Cardiac fibroblast (primary cell): ENCODE measurements around the gene ANKRD29.
"Not testable (repeated sequence)": the region's sequence is repeated elsewhere in the genome, so short reads cannot be mapped to it uniquely, and the experiment has no call there.

Experiments
- DNase-seq, 2 donors: peaks; one replicate each; pipeline versions ENCODE4 v3.0.0 to v3.0.0-alpha.2; 2010; ENCODE audit warnings: low read depth in 2 of 2
- H3K4me3 ChIP-seq, 2 donors: replicated peaks in 1 of 2; 1 replicate in 1 of 2; 2 replicates in 1 of 2; pipeline ENCODE4 v1.5.1; 2011; ENCODE audit warnings: low read depth in 2 of 2, low read length in 2 of 2, mild to moderate bottlenecking in 2 of 2, moderate library complexity in 1 of 2
- TF ChIP-seq, protein P1 (sequence below): IDR thresholded peaks from one replicate; pipeline ENCODE4 v1.5.1; 2011; ENCODE audit warnings: low read depth, mild to moderate bottlenecking, low read length, inconsistent platforms

Gene ANKRD29

DNA sequence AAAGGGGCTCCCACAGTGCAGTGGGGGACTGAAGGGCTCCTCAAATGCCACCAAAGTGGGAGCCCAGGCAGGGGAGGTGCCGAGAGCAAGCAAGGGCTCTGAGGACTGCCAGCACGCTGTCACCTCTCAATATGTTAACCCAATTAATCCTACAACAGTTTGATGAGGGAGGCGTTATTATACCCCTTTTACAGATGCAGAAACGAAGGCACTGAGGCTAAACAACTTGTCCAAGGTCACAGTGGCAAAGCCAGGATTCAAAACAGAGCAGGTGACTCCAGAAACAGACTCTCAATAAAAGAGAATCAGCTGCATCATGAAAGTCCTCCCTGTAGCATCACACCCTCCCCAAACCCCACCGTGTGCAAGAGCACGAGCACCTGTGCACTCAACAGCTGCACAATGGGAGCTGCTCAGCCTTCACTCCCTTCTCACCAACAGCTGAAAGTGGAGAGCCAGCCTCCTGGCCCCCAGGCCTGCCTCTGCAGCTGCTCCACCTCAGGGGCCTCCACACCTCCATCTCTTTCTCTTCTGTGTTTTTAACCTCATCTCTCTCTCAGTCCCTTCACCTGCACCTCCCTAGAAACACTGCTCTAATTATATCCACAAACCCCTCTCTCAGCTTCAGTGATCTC, 84.5 kb downstream of the ANKRD29 start:
- TF ChIP-seq, protein P1, sequence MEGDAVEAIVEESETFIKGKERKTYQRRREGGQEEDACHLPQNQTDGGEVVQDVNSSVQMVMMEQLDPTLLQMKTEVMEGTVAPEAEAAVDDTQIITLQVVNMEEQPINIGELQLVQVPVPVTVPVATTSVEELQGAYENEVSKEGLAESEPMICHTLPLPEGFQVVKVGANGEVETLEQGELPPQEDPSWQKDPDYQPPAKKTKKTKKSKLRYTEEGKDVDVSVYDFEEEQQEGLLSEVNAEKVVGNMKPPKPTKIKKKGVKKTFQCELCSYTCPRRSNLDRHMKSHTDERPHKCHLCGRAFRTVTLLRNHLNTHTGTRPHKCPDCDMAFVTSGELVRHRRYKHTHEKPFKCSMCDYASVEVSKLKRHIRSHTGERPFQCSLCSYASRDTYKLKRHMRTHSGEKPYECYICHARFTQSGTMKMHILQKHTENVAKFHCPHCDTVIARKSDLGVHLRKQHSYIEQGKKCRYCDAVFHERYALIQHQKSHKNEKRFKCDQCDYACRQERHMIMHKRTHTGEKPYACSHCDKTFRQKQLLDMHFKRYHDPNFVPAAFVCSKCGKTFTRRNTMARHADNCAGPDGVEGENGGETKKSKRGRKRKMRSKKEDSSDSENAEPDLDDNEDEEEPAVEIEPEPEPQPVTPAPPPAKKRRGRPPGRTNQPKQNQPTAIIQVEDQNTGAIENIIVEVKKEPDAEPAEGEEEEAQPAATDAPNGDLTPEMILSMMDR = no peak
- no peak overlapping the region for H3K4me3 ChIP-seq
- DNase-seq = no peak

- not testable (repeated sequence) for DNase-seq, H3K4me3 ChIP-seq
Measured at GRCh38 chr18:23577521-23577920, 85.2 kb downstream of the ANKRD29 start.

DNA sequence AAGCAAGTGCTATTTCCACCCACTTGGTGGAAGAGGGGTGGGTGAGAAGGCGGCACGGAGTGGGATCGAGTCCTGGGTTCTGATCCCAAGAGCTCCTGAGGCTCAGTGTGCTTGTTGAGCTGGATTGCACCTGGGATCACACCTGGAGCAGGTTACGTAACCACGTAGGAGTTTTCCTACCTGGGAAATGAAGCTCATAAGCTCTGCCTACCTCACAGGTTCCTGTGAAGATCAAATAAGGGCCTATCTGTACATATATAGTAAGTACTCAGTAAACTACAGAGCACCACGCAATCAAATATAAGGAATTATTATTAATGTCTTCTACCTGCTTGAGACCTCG, 87.4 kb downstream of the ANKRD29 start:
- H3K4me3 ChIP-seq = no peak overlapping the region
- no peak for DNase-seq
- TF ChIP-seq, protein P1 = no peak

DNA sequence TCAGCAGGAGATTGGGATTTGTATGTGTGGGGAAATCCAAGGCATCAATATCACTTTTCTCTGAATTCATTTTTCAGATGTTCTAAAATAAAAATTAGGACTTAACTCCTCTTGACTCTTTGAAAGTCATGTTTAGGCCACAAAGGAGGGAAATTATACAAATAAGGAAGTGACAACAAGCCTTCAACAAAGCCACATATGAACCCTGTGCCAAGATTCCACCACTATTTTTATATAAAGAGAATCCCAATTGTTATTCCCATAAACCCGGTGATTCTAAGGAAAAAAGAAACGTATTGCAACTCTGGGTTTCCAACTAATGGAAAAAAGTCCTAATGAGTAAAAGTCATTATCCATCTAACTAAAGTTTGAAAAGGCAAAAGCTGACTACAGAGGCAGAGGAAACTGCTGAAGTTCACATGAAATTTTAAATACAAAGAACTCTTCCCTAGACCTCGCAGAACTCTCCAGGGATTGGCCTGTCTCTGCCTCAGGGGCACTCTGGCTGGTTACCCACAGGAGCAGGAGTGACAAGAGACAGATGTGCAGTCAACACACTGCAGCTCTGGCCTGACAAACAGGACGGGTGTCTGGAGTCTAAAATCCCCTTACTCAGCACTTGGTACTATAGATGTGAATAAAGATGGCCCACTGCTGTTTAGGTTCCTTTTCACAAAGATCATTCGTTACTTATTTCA, 88.0 kb downstream of the ANKRD29 start:
- TF ChIP-seq, protein P1 = no peak
- H3K4me3 ChIP-seq = no peak overlapping the region
- no peak for DNase-seq

GRCh38 chr18:23573626-23574431, 88.9 kb downstream of the ANKRD29 start:
- peak; percentile 65 to 86 for DNase-seq

GRCh38 chr18:23573020-23573419, 89.7 kb downstream of the ANKRD29 start:
- TF ChIP-seq, protein P1 = no peak
- no peak for DNase-seq
- H3K4me3 ChIP-seq = no peak overlapping the region

More at GRCh38 chr18:23573626-23574431, 88.9 kb downstream of the ANKRD29 start:
- H3K4me3 ChIP-seq = no peak overlapping the region
- TF ChIP-seq, protein P1 = no peak

DNA sequence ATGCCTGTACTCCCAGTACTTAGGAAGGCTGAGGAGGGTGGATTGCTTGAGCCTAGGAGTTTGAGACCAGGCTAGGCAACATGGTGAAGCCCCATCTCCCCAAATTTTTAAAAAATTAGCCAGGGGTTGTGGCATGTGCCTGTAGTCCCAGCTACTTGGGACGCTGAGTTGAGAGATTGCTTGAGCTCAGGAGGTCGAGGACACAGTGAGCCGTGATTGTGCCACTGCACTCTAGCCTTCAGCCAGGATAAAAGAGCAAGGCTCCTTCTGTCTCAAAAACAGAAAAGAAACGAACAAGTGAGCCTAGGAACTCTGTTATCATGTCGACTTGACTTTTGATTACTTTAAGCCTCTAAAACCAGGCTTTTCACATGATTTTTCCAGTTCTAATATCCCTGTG, 90.1 kb downstream of the ANKRD29 start:
- DNase-seq = no peak
- no peak overlapping the region for H3K4me3 ChIP-seq
- TF ChIP-seq, protein P1 = no peak
